Neural cell (in vitro differentiated cells): Measurements from ENCODE around the gene CRTAC1. TPM values are rescaled to one million over a fixed set of nuclear protein-coding genes. Genes with fewer than 3 reads are reported as not detected.

Experiments
- H2AFZ ChIP-seq: fragments of 200-600, 300-800 bp; sonication (generic), shearing (Covaris generic); 2 replicates; pipeline ENCODE4 v1.6.0; 2014; ENCODE audit warnings: low read depth, mild to moderate bottlenecking, antibody characterized with exemption, low read length, moderate library complexity
- H3F3A ChIP-seq: fragments of 200-600 bp; shearing (Covaris generic); 2 replicates; pipeline ENCODE4 v1.6.1; 2016; ENCODE audit warnings: mild to moderate bottlenecking, moderate library complexity, mixed read lengths, antibody characterized with exemption, low read length; ENCODE audit not compliant: insufficient read depth, poor library complexity, severe bottlenecking
- H3K27ac ChIP-seq: fragments of 200-600, 300-800 bp; sonication (generic), shearing (Covaris generic); 2 replicates; pipeline ENCODE4 v1.5.1; 2014; ENCODE audit warnings: mild to moderate bottlenecking, low read length, moderate library complexity
- H3K27me3 ChIP-seq: fragments of 300-800, 200-600 bp; sonication (generic), shearing (Covaris generic); 2 replicates; pipeline ENCODE4 v1.6.0; 2014; ENCODE audit warnings: mild to moderate bottlenecking, low read depth, low read length, moderate library complexity; ENCODE audit not compliant: insufficient read depth
- H3K36me3 ChIP-seq: fragments of 300-800, 200-600 bp; sonication (generic), shearing (Covaris generic); 2 replicates; pipeline ENCODE4 v1.5.1; 2014; ENCODE audit warnings: mild to moderate bottlenecking, antibody characterized with exemption, low read length, moderate library complexity; ENCODE audit not compliant: insufficient read depth
- H3K4me2 ChIP-seq: fragments of 300-800, 200-600 bp; sonication (generic), shearing (Covaris generic); 2 replicates; pipeline ENCODE4 v1.6.0; 2014; ENCODE audit warnings: mild to moderate bottlenecking, low read length
- H3K4me3 ChIP-seq: fragments of 300-800, 200-600 bp; sonication (generic), shearing (Covaris generic); 2 replicates; pipeline ENCODE4 v1.5.1; 2014; ENCODE audit warnings: mild to moderate bottlenecking, low read length, moderate library complexity
- H3K79me2 ChIP-seq: fragments of 200-600 bp; shearing (Covaris generic); replicated peaks from 2 replicates; pipeline ENCODE4 v1.6.0; 2014; ENCODE audit warnings: mild to moderate bottlenecking, low read length, moderate library complexity; ENCODE audit not compliant: insufficient read depth
- H3K9ac ChIP-seq: fragments of 300-800, 200-600 bp; sonication (generic), shearing (Covaris generic); 2 replicates; pipeline ENCODE4 v1.6.1; 2016; ENCODE audit warnings: mild to moderate bottlenecking, low read length, mixed read lengths
- H3K9me2 ChIP-seq: fragments of 200-600 bp; shearing (Covaris generic); 2 replicates; pipeline ENCODE4 v1.6.1; 2016; ENCODE audit warnings: mild to moderate bottlenecking, low read length, mixed read lengths; ENCODE audit not compliant: insufficient read depth
- H3K9me3 ChIP-seq: fragments of 200-600, 300-800 bp; sonication (generic), shearing (Covaris generic); 2 replicates; pipeline ENCODE4 v1.6.1; 2016; ENCODE audit warnings: mild to moderate bottlenecking, mixed run types, low read length, moderate library complexity, mixed read lengths
- H4K20me1 ChIP-seq: fragments of 200-600 bp; shearing (Covaris generic); 2 replicates; pipeline ENCODE4 v1.6.1; 2016; ENCODE audit warnings: mild to moderate bottlenecking, mixed run types; ENCODE audit not compliant: insufficient read depth
- EP300 ChIP-seq: fragments of 450-650 bp; conservative IDR thresholded peaks from 2 replicates; pipeline ENCODE4 v1.6.1; 2014; ENCODE audit warnings: antibody characterized with exemption, mild to moderate bottlenecking, moderate library complexity; ENCODE audit not compliant: poor library complexity, severe bottlenecking
- EZH2 ChIP-seq: fragments of 200-600, 300-800 bp; shearing (Covaris generic), sonication (generic); IDR thresholded peaks from 2 replicates; pipeline ENCODE4 v1.6.1; 2014; ENCODE audit warnings: antibody characterized with exemption, low read length, borderline replicate concordance, mild to moderate bottlenecking; ENCODE audit not compliant: insufficient read depth, poor library complexity, severe bottlenecking
- MXI1 ChIP-seq: fragments of 450-650 bp; conservative IDR thresholded peaks from 2 replicates; pipeline ENCODE4 v1.6.1; 2014; ENCODE audit warnings: antibody characterized with exemption, mild to moderate bottlenecking; ENCODE audit not compliant: poor library complexity, severe bottlenecking
- POLR2AphosphoS5 ChIP-seq: IDR thresholded peaks from 2 replicates; pipeline ENCODE4 v1.6.1; 2012
- RAD21 ChIP-seq: fragments of 450-650 bp; conservative IDR thresholded peaks from 2 replicates; pipeline ENCODE4 v1.6.1; 2014; ENCODE audit warnings: antibody characterized with exemption, mild to moderate bottlenecking, moderate library complexity
- SMC3 ChIP-seq: fragments of 450-650 bp; conservative IDR thresholded peaks from 2 replicates; pipeline ENCODE4 v1.6.1; 2014; ENCODE audit warnings: antibody characterized with exemption, mild to moderate bottlenecking, moderate library complexity; ENCODE audit not compliant: poor library complexity
- TAF1 ChIP-seq: IDR thresholded peaks from 2 replicates; pipeline ENCODE4 v1.6.1; 2012; ENCODE audit warnings: low read depth
- polyA plus RNA-seq: library from polyadenylated mRNA; depleted of rRNA; stranded (reverse); fragments of >200 nt; gene quantifications from 2 replicates; pipeline ENCODE4 v1.2.3, GENCODE V29; 2014
- TF ChIP-seq, protein P1 (sequence below): fragments of 450-650 bp; IDR thresholded peaks from 2 replicates; pipeline ENCODE4 v1.5.1; 2014; ENCODE audit warnings: antibody characterized with exemption, mild to moderate bottlenecking, moderate library complexity; ENCODE audit not compliant: poor library complexity, severe bottlenecking
- TF ChIP-seq, protein P2 (sequence below): IDR thresholded peaks from 2 replicates; pipeline ENCODE4 v1.6.1; 2012; ENCODE audit warnings: borderline replicate concordance

CRTAC1 gene
- polyA plus RNA-seq, 1 donor from 2014 or later: 1.1 TPM

DNA sequence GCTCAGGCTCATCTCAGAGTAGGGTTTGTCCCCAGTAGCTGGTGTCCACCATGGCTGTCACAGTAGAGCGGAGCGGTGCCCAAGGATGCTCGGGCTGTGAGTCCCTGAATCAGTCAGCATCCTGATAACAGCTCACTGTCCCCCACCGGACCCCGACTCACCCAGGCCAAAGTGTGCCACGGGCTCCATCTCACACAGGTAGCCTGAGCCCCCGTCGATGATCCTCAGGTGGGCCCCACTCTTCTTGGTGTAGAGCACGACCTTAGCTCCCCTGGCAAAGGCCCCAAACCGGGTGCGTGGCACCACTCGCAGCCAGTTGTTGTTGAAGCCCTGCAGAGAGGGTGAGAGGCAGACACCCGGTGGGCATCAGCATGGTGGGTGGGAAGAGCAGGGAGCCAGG lies 135.3 kb downstream of the CRTAC1 start:
- no peak overlapping the region for H3K4me3 ChIP-seq
- H3K4me2 ChIP-seq: no peak overlapping the region
- TF ChIP-seq, protein P1, sequence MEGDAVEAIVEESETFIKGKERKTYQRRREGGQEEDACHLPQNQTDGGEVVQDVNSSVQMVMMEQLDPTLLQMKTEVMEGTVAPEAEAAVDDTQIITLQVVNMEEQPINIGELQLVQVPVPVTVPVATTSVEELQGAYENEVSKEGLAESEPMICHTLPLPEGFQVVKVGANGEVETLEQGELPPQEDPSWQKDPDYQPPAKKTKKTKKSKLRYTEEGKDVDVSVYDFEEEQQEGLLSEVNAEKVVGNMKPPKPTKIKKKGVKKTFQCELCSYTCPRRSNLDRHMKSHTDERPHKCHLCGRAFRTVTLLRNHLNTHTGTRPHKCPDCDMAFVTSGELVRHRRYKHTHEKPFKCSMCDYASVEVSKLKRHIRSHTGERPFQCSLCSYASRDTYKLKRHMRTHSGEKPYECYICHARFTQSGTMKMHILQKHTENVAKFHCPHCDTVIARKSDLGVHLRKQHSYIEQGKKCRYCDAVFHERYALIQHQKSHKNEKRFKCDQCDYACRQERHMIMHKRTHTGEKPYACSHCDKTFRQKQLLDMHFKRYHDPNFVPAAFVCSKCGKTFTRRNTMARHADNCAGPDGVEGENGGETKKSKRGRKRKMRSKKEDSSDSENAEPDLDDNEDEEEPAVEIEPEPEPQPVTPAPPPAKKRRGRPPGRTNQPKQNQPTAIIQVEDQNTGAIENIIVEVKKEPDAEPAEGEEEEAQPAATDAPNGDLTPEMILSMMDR: no peak
- TF ChIP-seq MXI1 (no peak), EP300 (no peak), RAD21 (no peak)
- no peaks in the 10 kb centered on the region for H3K9me3 ChIP-seq
- H3K9ac ChIP-seq: no peak overlapping the region
- no peaks in the 10 kb centered on the region for H3K79me2 ChIP-seq
- H3K36me3 ChIP-seq: no peaks in the 10 kb centered on the region
- H3K27me3 ChIP-seq: no peaks in the 10 kb centered on the region
- no peaks in the 10 kb centered on the region for H3F3A ChIP-seq
- no peaks in the 10 kb centered on the region for H4K20me1 ChIP-seq
- H3K9me2 ChIP-seq: no peaks in the 10 kb centered on the region
- H3K27ac ChIP-seq: no peak overlapping the region
- H2AFZ ChIP-seq: no peak overlapping the region

DNA sequence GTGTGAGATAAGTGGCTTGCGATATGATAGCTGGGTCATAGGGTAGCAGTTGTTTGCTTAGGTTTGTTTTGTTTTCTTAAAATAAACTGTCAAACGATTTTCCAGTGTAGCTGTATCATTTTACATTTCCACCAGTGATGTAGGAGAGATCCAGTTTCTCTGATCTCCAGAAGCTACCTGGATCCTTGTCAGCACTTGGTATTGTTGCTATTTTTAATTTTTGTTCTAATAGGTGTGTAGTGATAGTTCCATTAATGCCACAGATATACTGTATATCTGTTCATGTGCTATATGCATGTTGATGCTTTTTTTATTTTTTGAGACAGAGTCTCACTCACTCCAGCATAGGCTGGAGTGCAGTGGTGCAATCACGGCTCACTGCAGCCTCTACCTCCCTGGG lies 136.3 kb downstream of the CRTAC1 start:
- Histone ChIP-seq H3K36me3 (no peaks in the 10 kb centered on the region), H3K4me3 (no peak overlapping the region), H3K79me2 (no peaks in the 10 kb centered on the region), H3K27ac (no peak overlapping the region), H3K9me3 (no peaks in the 10 kb centered on the region), H3K9ac (no peak overlapping the region), H2AFZ (no peak overlapping the region), H3K27me3 (no peaks in the 10 kb centered on the region), H3F3A (no peaks in the 10 kb centered on the region), H3K9me2 (no peaks in the 10 kb centered on the region), H4K20me1 (no peaks in the 10 kb centered on the region), H3K4me2 (no peak overlapping the region)
- no peak for TF ChIP-seq MXI1
- TF ChIP-seq, protein P1: no peak
- no peak for TF ChIP-seq EZH2
- TF ChIP-seq SMC3: no peak
- TF ChIP-seq RAD21: no peak
- TF ChIP-seq, protein P2, sequence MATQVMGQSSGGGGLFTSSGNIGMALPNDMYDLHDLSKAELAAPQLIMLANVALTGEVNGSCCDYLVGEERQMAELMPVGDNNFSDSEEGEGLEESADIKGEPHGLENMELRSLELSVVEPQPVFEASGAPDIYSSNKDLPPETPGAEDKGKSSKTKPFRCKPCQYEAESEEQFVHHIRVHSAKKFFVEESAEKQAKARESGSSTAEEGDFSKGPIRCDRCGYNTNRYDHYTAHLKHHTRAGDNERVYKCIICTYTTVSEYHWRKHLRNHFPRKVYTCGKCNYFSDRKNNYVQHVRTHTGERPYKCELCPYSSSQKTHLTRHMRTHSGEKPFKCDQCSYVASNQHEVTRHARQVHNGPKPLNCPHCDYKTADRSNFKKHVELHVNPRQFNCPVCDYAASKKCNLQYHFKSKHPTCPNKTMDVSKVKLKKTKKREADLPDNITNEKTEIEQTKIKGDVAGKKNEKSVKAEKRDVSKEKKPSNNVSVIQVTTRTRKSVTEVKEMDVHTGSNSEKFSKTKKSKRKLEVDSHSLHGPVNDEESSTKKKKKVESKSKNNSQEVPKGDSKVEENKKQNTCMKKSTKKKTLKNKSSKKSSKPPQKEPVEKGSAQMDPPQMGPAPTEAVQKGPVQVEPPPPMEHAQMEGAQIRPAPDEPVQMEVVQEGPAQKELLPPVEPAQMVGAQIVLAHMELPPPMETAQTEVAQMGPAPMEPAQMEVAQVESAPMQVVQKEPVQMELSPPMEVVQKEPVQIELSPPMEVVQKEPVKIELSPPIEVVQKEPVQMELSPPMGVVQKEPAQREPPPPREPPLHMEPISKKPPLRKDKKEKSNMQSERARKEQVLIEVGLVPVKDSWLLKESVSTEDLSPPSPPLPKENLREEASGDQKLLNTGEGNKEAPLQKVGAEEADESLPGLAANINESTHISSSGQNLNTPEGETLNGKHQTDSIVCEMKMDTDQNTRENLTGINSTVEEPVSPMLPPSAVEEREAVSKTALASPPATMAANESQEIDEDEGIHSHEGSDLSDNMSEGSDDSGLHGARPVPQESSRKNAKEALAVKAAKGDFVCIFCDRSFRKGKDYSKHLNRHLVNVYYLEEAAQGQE: no peak
- TF ChIP-seq EP300: no peak
- TF ChIP-seq POLR2AphosphoS5: no peak
- no peak for TF ChIP-seq TAF1
